HepG2 (cell line): ENCODE measurements around the gene KITLG. TPM values are rescaled to one million over a fixed set of nuclear protein-coding genes. Genes with fewer than 3 reads are reported as not detected.

Source experiments
- ATAC-seq: fragments of 200-7000 bp; cut with Tn5 transposase; 3 replicates; pipeline ENCODE4 v1.9.1; 2020; ENCODE audit warnings: mild to moderate bottlenecking, moderate library complexity
- BruUV-seq: library from RNA; stranded (reverse); fragments of 400-500 nt; replicated peaks from 2 replicates; lab custom pipeline; 2021; lab: Mats Ljungman, UMichigan
- CTCF ChIA-PET: fragments of 300-600 bp; formaldehyde crosslinking; extraction: SDS; loops from one replicate; lab custom pipeline; 2021; ENCODE audit warnings: low total read pairs, inconsistent platforms, low intra/inter-chr PET ratio; lab: Yijun Ruan, JAX
- POLR2A ChIA-PET: fragments of 350-600 bp; sonication (Branson Sonifier 250); formaldehyde crosslinking; loops from one replicate; lab custom pipeline; 2020; ENCODE audit warnings: antibody characterized with exemption, inconsistent platforms; lab: Yijun Ruan, JAX
- DNase-seq: peaks from one replicate; pipeline ENCODE4 v3.0.0-alpha.2; 2015; ENCODE audit warnings: low spot score
- FAIRE-seq: peaks from 3 replicates; lab custom pipeline; 2011; peaks lifted over from hg19 to GRCh38; lab: Jason Lieb, UNC
- H2AFZ ChIP-seq: one replicate; pipeline ENCODE4 v1.6.1; 2011; ENCODE audit warnings: low read length, inconsistent platforms
- H3K27ac ChIP-seq: fragments of 300-600 bp; 3 replicates; pipeline ENCODE4 v1.8.0; 2011; ENCODE audit warnings: mixed run types, mild to moderate bottlenecking, mixed read lengths, low read length, inconsistent platforms; ENCODE audit not compliant: insufficient read depth; ENCODE audit errors: extremely low read length
- H3K27me3 ChIP-seq, 2 experiments: fragments of 200-600 bp in 1 of 2; 2 replicates in 1 of 2; 3 replicates in 1 of 2; pipeline versions ENCODE4 v1.6.0 to v1.8.0; 2011; ENCODE audit warnings: low read length in 2 of 2, mild to moderate bottlenecking in 2 of 2, moderate library complexity in 2 of 2, inconsistent platforms in 1 of 2; ENCODE audit not compliant: insufficient read depth in 2 of 2, control insufficient read depth in 1 of 2
- H3K36me3 ChIP-seq, 2 experiments: fragments of 200-600 bp in 1 of 2; replicated peaks in 1 of 2; 2 replicates in 1 of 2; 3 replicates in 1 of 2; pipeline versions ENCODE4 v1.5.1 to v1.8.0; 2011; ENCODE audit warnings: low read length in 2 of 2, inconsistent platforms in 1 of 2; ENCODE audit not compliant: insufficient read depth in 2 of 2, control insufficient read depth in 1 of 2
- H3K4me1 ChIP-seq: 2 replicates; pipeline ENCODE4 v1.5.1; 2012; ENCODE audit warnings: low read length, inconsistent platforms; ENCODE audit not compliant: insufficient read depth
- H3K4me2 ChIP-seq: 2 replicates; pipeline ENCODE4 v1.6.0; 2011; ENCODE audit warnings: low read depth, low read length, inconsistent platforms
- H3K4me3 ChIP-seq, 3 experiments: fragments of 200-600 bp in 1 of 3; sonication (generic), shearing (Covaris generic) in 1 of 3; replicated peaks in 1 of 3; 2 replicates each; pipeline ENCODE4 v1.5.1; 2011 to 2016; ENCODE audit warnings: low read length in 3 of 3, inconsistent platforms in 2 of 3, low read depth in 2 of 3, mild to moderate bottlenecking in 2 of 3, control low read depth in 1 of 3, mixed read lengths in 1 of 3; ENCODE audit not compliant: insufficient read depth in 1 of 3
- H3K79me2 ChIP-seq: one replicate; pipeline ENCODE4 v1.6.1; 2011; ENCODE audit warnings: low read length, inconsistent platforms; ENCODE audit not compliant: insufficient read depth
- H3K9ac ChIP-seq: 2 replicates; pipeline ENCODE4 v1.6.0; 2011; ENCODE audit warnings: mild to moderate bottlenecking, low read depth, low read length, inconsistent platforms; ENCODE audit not compliant: insufficient read depth
- H3K9me3 ChIP-seq: 2 replicates; pipeline ENCODE4 v1.5.1; 2012; ENCODE audit warnings: mild to moderate bottlenecking, low read length
- H4K20me1 ChIP-seq: 2 replicates; pipeline ENCODE4 v1.6.0; 2011; ENCODE audit warnings: inconsistent platforms, mild to moderate bottlenecking, low read length, moderate library complexity; ENCODE audit not compliant: insufficient read depth
- CCDC6 ChIP-seq: sonication (generic); formaldehyde crosslinking; IDR thresholded peaks from 2 replicates; pipeline ENCODE4 v1.8.1; 2022; ENCODE audit warnings: mild to moderate bottlenecking, missing genetic modification reagents, moderate library complexity
- ETV5 ChIP-seq: IDR thresholded peaks from 2 replicates; pipeline ENCODE4 v1.6.1; 2018; ENCODE audit warnings: missing biosample characterization, missing genetic modification reagents, inconsistent platforms, borderline replicate concordance
- FOSL2 ChIP-seq: sonication (generic); formaldehyde crosslinking; IDR thresholded peaks from 2 replicates; pipeline ENCODE4 v1.4.0; 2020; ENCODE audit warnings: missing genetic modification reagents
- HIVEP1 ChIP-seq: sonication (generic); formaldehyde crosslinking; IDR thresholded peaks from 2 replicates; pipeline ENCODE4 v1.4.0; 2020; ENCODE audit warnings: mild to moderate bottlenecking, missing genetic modification reagents
- HOXA5 ChIP-seq: sonication (generic); formaldehyde crosslinking; IDR thresholded peaks from 2 replicates; pipeline ENCODE4 v1.4.0; 2020; ENCODE audit warnings: missing genetic modification reagents
- KAT7 ChIP-seq: IDR thresholded peaks from 2 replicates; pipeline ENCODE4 v1.6.1; 2018; ENCODE audit warnings: borderline replicate concordance, missing compliant biosample characterization
- MTA1 ChIP-seq: sonication (generic); formaldehyde crosslinking; IDR thresholded peaks from 2 replicates; pipeline ENCODE4 v1.4.0; 2020; ENCODE audit warnings: missing genetic modification reagents, mild to moderate bottlenecking, borderline replicate concordance
- NCOR1 ChIP-seq: fragments of 200-600 bp; sonication (generic); IDR thresholded peaks from 2 replicates; pipeline ENCODE4 v1.7.0; 2017; ENCODE audit warnings: antibody characterized with exemption, low read length, borderline replicate concordance
- NR1H2 ChIP-seq: sonication (generic); formaldehyde crosslinking; IDR thresholded peaks from 2 replicates; pipeline ENCODE4 v1.8.1; 2022; ENCODE audit warnings: low read depth, missing genetic modification reagents, borderline replicate concordance
- TRIM22 ChIP-seq: fragments of 450-650 bp; IDR thresholded peaks from 2 replicates; pipeline ENCODE4 v1.6.1; 2017
- ZBTB34 ChIP-seq: sonication (generic); formaldehyde crosslinking; IDR thresholded peaks from 2 replicates; pipeline ENCODE4 v1.8.0; 2022; ENCODE audit warnings: mild to moderate bottlenecking, missing genetic modification reagents
- ZFY ChIP-seq: sonication (generic); formaldehyde crosslinking; IDR thresholded peaks from 2 replicates; pipeline ENCODE4 v1.4.0; 2020; ENCODE audit warnings: missing genetic modification reagents
- ZNF317 ChIP-seq: sonication (generic); formaldehyde crosslinking; IDR thresholded peaks from 2 replicates; pipeline ENCODE4 v1.5.0; 2020; ENCODE audit warnings: mild to moderate bottlenecking, missing genetic modification reagents
- ZNF441 ChIP-seq: sonication (generic); formaldehyde crosslinking; IDR thresholded peaks from 2 replicates; pipeline ENCODE4 v1.7.0; 2021; ENCODE audit warnings: missing genetic modification reagents, borderline replicate concordance
- ZNF615 ChIP-seq: sonication (generic); formaldehyde crosslinking; IDR thresholded peaks from 2 replicates; pipeline ENCODE4 v1.5.0; 2020; ENCODE audit warnings: mild to moderate bottlenecking, missing genetic modification reagents, borderline replicate concordance
- ZNF724P ChIP-seq: sonication (generic); formaldehyde crosslinking; IDR thresholded peaks from 2 replicates; pipeline ENCODE4 v1.8.0; 2022; ENCODE audit warnings: missing genetic modification reagents, borderline replicate concordance
- ZNF737 ChIP-seq: sonication (generic); formaldehyde crosslinking; IDR thresholded peaks from 2 replicates; pipeline ENCODE4 v1.5.0; 2020; ENCODE audit warnings: missing genetic modification reagents, mild to moderate bottlenecking, borderline replicate concordance
- ZNF747 ChIP-seq: sonication (generic); formaldehyde crosslinking; IDR thresholded peaks from 2 replicates; pipeline ENCODE4 v1.8.1; 2023; ENCODE audit warnings: missing genetic modification reagents, mild to moderate bottlenecking, borderline replicate concordance
- WGBS: methylation state at CpG from one replicate; pipeline ENCODE4 v1.1.6; 2017; ENCODE audit warnings: low lambda C conversion rate; 5-methylcytosine and 5-hydroxymethylcytosine counted together
- in situ Hi-C: cut with HindIII; loops from 2 replicates; pipeline ENCODE4 v1.10.0; 2017; ENCODE audit warnings: low pct_unique_long_range_greater_than_20kb; ENCODE audit not compliant: extremely low pct_ligation_motif_present
- intact Hi-C: fragments of 100-400 bp; cut with micrococcal nuclease; formaldehyde crosslinking; loops from one replicate; pipeline ENCODE4 v1.10.0; 2022; ENCODE audit not compliant: unreplicated experiment
- polyA plus RNA-seq, 8 experiments: library from polyadenylated mRNA; depleted of rRNA in 3 of 8; stranded (reverse) in 7 of 8; unstranded in 1 of 8; fragments of >200 nt; fragmentation: Illumina TruSeq in 4 of 8; extraction: Trizol in 4 of 8; gene quantifications; 2 replicates each; pipeline versions ENCODE4 v1.2.1 to v1.2.3, GENCODE V29; 2011 to 2016; ENCODE audit warnings: low read depth in 4 of 8, missing spikeins in 1 of 8, mixed read lengths in 1 of 8; ENCODE audit not compliant: insufficient read depth in 1 of 8
- total RNA-seq, 5 experiments: library from RNA; depleted of rRNA; stranded (reverse); fragments of >200 nt; fragmentation: Illumina TruSeq; extraction: Trizol; gene quantifications; 2 replicates each; pipeline ENCODE4 v1.2.3, GENCODE V29; 2016; ENCODE audit warnings: low read depth in 1 of 5

The KITLG gene
- total and polyA plus RNA-seq, 2 of the 13 experiments (the other 11 are each of a cell fraction or from before 2014, with no cell fraction given) = 0.66 to 4.3 TPM

- no peak overlapping the region for H2AFZ ChIP-seq
- H3K4me1 ChIP-seq = peaks cover 43% of the 10 kb centered on the region
- no peak for ATAC-seq
- intact Hi-C loops = no loop called here
- no peaks in the 10 kb centered on the region for H3K9me3 ChIP-seq
- FAIRE-seq = no peak
- ChIA-PET CTCF (no interaction called here), POLR2A (no interaction called here)
- no peaks in the 10 kb centered on the region for H3K27me3 ChIP-seq
- H3K27ac ChIP-seq = no peak overlapping the region
- H3K36me3 ChIP-seq = no peaks in the 10 kb centered on the region
- H3K4me2 ChIP-seq = no peak overlapping the region
- TF ChIP-seq ZNF724P (CRISPR knock-in tag) = no peak
- no peak for TF ChIP-seq ETV5 (CRISPR knock-in tag)
- no TSS peak for BruUV-seq
- no peak overlapping the region for H3K9ac ChIP-seq
- 85% methylated on average over 6 of the region's 7 CpGs for WGBS
- no peak for DNase-seq
- no peaks in the 10 kb centered on the region for H4K20me1 ChIP-seq
- no peaks in the 10 kb centered on the region for H3K79me2 ChIP-seq
- no peak overlapping the region for H3K4me3 ChIP-seq
- in situ Hi-C loops = no loop called here
These were observed 21.1 kb downstream of the KITLG start for GRCh38 chr12:88559199-88559598.

GRCh38 chr12:88558340-88558867 is 21.9 kb downstream of the KITLG start:
- POLR2A ChIA-PET = no interaction called here
- no peaks in the 10 kb centered on the region for H4K20me1 ChIP-seq
- TF ChIP-seq MTA1 = no peak
- no peak for TF ChIP-seq NR1H2 (CRISPR knock-in tag)
- no peak for TF ChIP-seq ZNF747 (CRISPR knock-in tag)
- no peak for TF ChIP-seq TRIM22
- no peak for TF ChIP-seq ZNF441 (CRISPR knock-in tag)
- TF ChIP-seq HOXA5 (CRISPR knock-in tag) = no peak
- no peak for TF ChIP-seq ZBTB34 (CRISPR knock-in tag)
- TF ChIP-seq FOSL2 = no peak
- no peak for TF ChIP-seq ZNF737
- TF ChIP-seq ZNF317 (CRISPR knock-in tag) = no peak
- TF ChIP-seq HIVEP1 (CRISPR knock-in tag) = no peak
- TF ChIP-seq NCOR1 = no peak
- TF ChIP-seq CCDC6 (CRISPR knock-in tag) = no peak
- no peak for TF ChIP-seq KAT7
- no peak for TF ChIP-seq ZNF615 (CRISPR knock-in tag)
- TF ChIP-seq ZFY = no peak

More at GRCh38 chr12:88558340-88558867, 21.9 kb downstream of the KITLG start:
- ATAC-seq (no peak), FAIRE-seq (no peak), DNase-seq (no peak)
- intact Hi-C loops = no loop called here
- no TSS peak for BruUV-seq
- H3K79me2 ChIP-seq = no peaks in the 10 kb centered on the region
- WGBS = 59% methylated on average over 3 of the region's 3 CpGs
- no peaks in the 10 kb centered on the region for H3K36me3 ChIP-seq
- H3K4me1 ChIP-seq = peaks cover 47% of the 10 kb centered on the region
- no peak overlapping the region for H3K9ac ChIP-seq
- H3K9me3 ChIP-seq = no peaks in the 10 kb centered on the region
- H3K4me2 ChIP-seq = no peak overlapping the region
- no peaks in the 10 kb centered on the region for H3K27me3 ChIP-seq
- CTCF ChIA-PET = no interaction called here
- H3K27ac ChIP-seq = no peak overlapping the region
- H2AFZ ChIP-seq = no peak overlapping the region
- in situ Hi-C loops = no loop called here
- H3K4me3 ChIP-seq = no peak overlapping the region
